WERI-Rb-1 (cell line): ENCODE measurements around the gene SLC26A8.

ENCODE experiments used
- DNase-seq: peaks from one replicate; pipeline ENCODE4 v3.0.0-alpha.2; 2020
- H3K27ac ChIP-seq: fragments of 250-450 bp; sonication (Bioruptor Pico); 2 replicates; pipeline ENCODE4 v1.5.1; 2020; ENCODE audit warnings: mild to moderate bottlenecking, moderate library complexity
- H3K27me3 ChIP-seq: fragments of 250-450 bp; sonication (Bioruptor Pico); 2 replicates; pipeline ENCODE4 v1.5.1; 2021; ENCODE audit warnings: mild to moderate bottlenecking, low read depth, moderate library complexity; ENCODE audit not compliant: insufficient read depth, severe bottlenecking
- H3K36me3 ChIP-seq: fragments of 250-450 bp; sonication (Bioruptor Pico); 2 replicates; pipeline ENCODE4 v1.5.1; 2020; ENCODE audit warnings: mild to moderate bottlenecking, moderate library complexity
- H3K4me3 ChIP-seq: 2 replicates; pipeline ENCODE4 v1.5.1; 2011; ENCODE audit warnings: low read depth, mild to moderate bottlenecking, control low read depth, low read length
- H3K9me3 ChIP-seq: fragments of 250-450 bp; sonication (Bioruptor Pico); 2 replicates; pipeline ENCODE4 v1.5.1; 2021; ENCODE audit warnings: mild to moderate bottlenecking, moderate library complexity; ENCODE audit not compliant: severe bottlenecking
- CTCF ChIP-seq: IDR thresholded peaks from 2 replicates; pipeline ENCODE4 v1.5.1; 2011; ENCODE audit warnings: low read depth, mild to moderate bottlenecking, control low read depth, inconsistent platforms, low read length

SLC26A8 gene

GRCh38 chr6:36050305-36050704 lies 25.9 kb upstream of the SLC26A8 start:
- Histone ChIP-seq H3K36me3 (peaks cover 22% of the 10 kb centered on the region), H3K27me3 (no peaks in the 10 kb centered on the region), H3K27ac (no peak overlapping the region), H3K9me3 (no peaks in the 10 kb centered on the region), H3K4me3 (no peak overlapping the region)
- no peak for TF ChIP-seq CTCF
- DNase-seq: no peak

- DNase-seq: no peak
- Histone ChIP-seq H3K27ac (no peak overlapping the region), H3K4me3 (no peak overlapping the region), H3K27me3 (no peaks in the 10 kb centered on the region), H3K9me3 (no peaks in the 10 kb centered on the region), H3K36me3 (peaks cover 18% of the 10 kb centered on the region)
- TF ChIP-seq CTCF: no peak
Measured at GRCh38 chr6:36049582-36049981, 25.1 kb upstream of the SLC26A8 start.

GRCh38 chr6:36042618-36043260 lies 18.3 kb upstream of the SLC26A8 start:
- H3K36me3 ChIP-seq: no peaks in the 10 kb centered on the region; the same call in none of the 2 replicates
- no peak for DNase-seq
- H3K27me3 ChIP-seq: no peaks in the 10 kb centered on the region
- no peak overlapping the region for H3K4me3 ChIP-seq
- no peaks in the 10 kb centered on the region for H3K9me3 ChIP-seq
- no peak overlapping the region for H3K27ac ChIP-seq
- no peak for TF ChIP-seq CTCF

- Histone ChIP-seq H3K27me3 (no peaks in the 10 kb centered on the region), H3K9me3 (no peaks in the 10 kb centered on the region), H3K36me3 (peaks cover 2% of the 10 kb centered on the region; the same call in 1 of the 2 replicates), H3K4me3 (no peak overlapping the region), H3K27ac (no peak overlapping the region)
- no peak for TF ChIP-seq CTCF
- no peak for DNase-seq
Measured at GRCh38 chr6:36040958-36041357, 16.5 kb upstream of the SLC26A8 start.

DNA sequence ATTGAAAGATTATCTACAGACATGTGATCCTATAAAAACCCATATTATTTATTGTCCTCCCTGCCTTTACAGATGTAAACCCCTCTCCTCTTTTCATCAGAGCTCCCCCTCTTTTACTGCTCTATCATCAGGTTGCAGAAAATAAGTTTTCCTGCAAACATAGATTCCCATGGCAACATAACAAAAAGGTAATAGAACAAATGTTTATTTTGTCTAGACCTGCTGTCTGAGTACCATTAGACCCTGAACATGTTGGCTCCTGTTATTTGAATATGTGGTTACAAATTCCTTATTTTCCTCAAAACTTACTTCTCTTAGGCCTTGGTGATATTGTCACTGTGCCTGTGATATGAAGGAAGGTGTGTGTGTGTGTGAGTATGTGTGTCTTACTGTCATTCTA lies 14.7 kb upstream of the SLC26A8 start:
- Histone ChIP-seq H3K4me3 (no peak overlapping the region), H3K36me3 (peaks cover 2% of the 10 kb centered on the region; the same call in 1 of the 2 replicates), H3K9me3 (no peaks in the 10 kb centered on the region), H3K27me3 (no peaks in the 10 kb centered on the region), H3K27ac (no peak overlapping the region)
- no peak for DNase-seq
- no peak for TF ChIP-seq CTCF

GRCh38 chr6:36038120-36038876 lies 13.9 kb upstream of the SLC26A8 start:
- DNase-seq: no peak
- H3K9me3 ChIP-seq: no peaks in the 10 kb centered on the region
- peaks cover 2% of the 10 kb centered on the region; the same call in 1 of the 2 replicates for H3K36me3 ChIP-seq
- H3K27me3 ChIP-seq: no peaks in the 10 kb centered on the region
- TF ChIP-seq CTCF: no peak
- no peak overlapping the region for H3K4me3 ChIP-seq
- no peak overlapping the region for H3K27ac ChIP-seq
